Parathyroid adenoma (tissue), 2 donors: ENCODE measurements around the gene DHRS1.
A peak's percentile ranks its signal among the peaks of the same experiment; 100 is the strongest.

ENCODE experiments used
- H2AFZ ChIP-seq: fragments of 300-600 bp; sonication (generic); one replicate; pipeline ENCODE4 v1.7.0; 2017; ENCODE audit warnings: antibody characterized with exemption, mild to moderate bottlenecking
- H3K27ac ChIP-seq: fragments of 300-600 bp; sonication (generic); one replicate; pipeline ENCODE4 v1.7.0; 2017
- H3K27me3 ChIP-seq: fragments of 300-600 bp; sonication (generic); one replicate; pipeline ENCODE4 v1.7.0; 2017; ENCODE audit warnings: low read length; ENCODE audit not compliant: control insufficient read depth, insufficient read depth
- H3K36me3 ChIP-seq: fragments of 300-600 bp; sonication (generic); one replicate; pipeline ENCODE4 v1.7.0; 2017; ENCODE audit warnings: low read length; ENCODE audit not compliant: control insufficient read depth, insufficient read depth
- H3K4me1 ChIP-seq: fragments of 300-600 bp; sonication (generic); one replicate; pipeline ENCODE4 v1.7.0; 2017; ENCODE audit warnings: control low read depth
- H3K4me2 ChIP-seq: fragments of 300-600 bp; sonication (generic); one replicate; pipeline ENCODE4 v1.7.0; 2017; ENCODE audit warnings: low read length
- H3K4me3 ChIP-seq: fragments of 300-600 bp; sonication (generic); one replicate; pipeline ENCODE4 v1.7.0; 2017; ENCODE audit warnings: low read depth, low read length
- H3K79me2 ChIP-seq: fragments of 300-600 bp; sonication (generic); one replicate; pipeline ENCODE4 v1.7.0; 2017; ENCODE audit warnings: control low read depth
- H3K9ac ChIP-seq: fragments of 300-600 bp; sonication (generic); one replicate; pipeline ENCODE4 v1.7.0; 2017; ENCODE audit warnings: mild to moderate bottlenecking
- H3K9me3 ChIP-seq: fragments of 300-600 bp; sonication (generic); one replicate; pipeline ENCODE4 v1.7.0; 2017; ENCODE audit warnings: low read length; ENCODE audit not compliant: control insufficient read depth
- CTCF ChIP-seq: fragments of 300-600 bp; sonication (generic); IDR thresholded peaks from one replicate; pipeline ENCODE4 v1.7.0; 2017; ENCODE audit warnings: antibody characterized with exemption, mild to moderate bottlenecking
- donor health status: primary hyperparathyroidism.

Gene DHRS1

GRCh38 chr14:24304019-24304387 lies 4.4 kb upstream of the DHRS1 start:
- no peak overlapping the region for H3K27ac ChIP-seq
- no peak overlapping the region for H3K4me2 ChIP-seq
- H3K4me3 ChIP-seq: no peak overlapping the region
- no peak overlapping the region for H3K9ac ChIP-seq
- no peaks in the 10 kb centered on the region for H3K27me3 ChIP-seq
- no peaks in the 10 kb centered on the region for H3K36me3 ChIP-seq
- no peak for TF ChIP-seq CTCF
- H3K9me3 ChIP-seq: no peaks in the 10 kb centered on the region
- peaks cover 6% of the 10 kb centered on the region for H3K4me1 ChIP-seq
- no peak overlapping the region for H2AFZ ChIP-seq
- peaks cover 1% of the 10 kb centered on the region for H3K79me2 ChIP-seq

- H3K4me2 ChIP-seq: peak overlapping the region; percentile 94
- no peaks in the 10 kb centered on the region for H3K27me3 ChIP-seq
- H3K4me3 ChIP-seq: peak overlapping the region; percentile 85
- H3K9ac ChIP-seq: no peak overlapping the region
- H3K9me3 ChIP-seq: no peaks in the 10 kb centered on the region
- peaks cover 8% of the 10 kb centered on the region for H3K4me1 ChIP-seq
- H3K27ac ChIP-seq: no peak overlapping the region
- no peak for TF ChIP-seq CTCF
- peak overlapping the region; percentile 88 for H2AFZ ChIP-seq
- H3K79me2 ChIP-seq: peaks cover 8% of the 10 kb centered on the region
- H3K36me3 ChIP-seq: no peaks in the 10 kb centered on the region
Measured at GRCh38 chr14:24300326-24300980, 873 bp upstream of the DHRS1 start.

GRCh38 chr14:24298892-24299254 lies 707 bp downstream of the DHRS1 start:
- peak overlapping the region; percentile 70 for H3K27ac ChIP-seq
- no peak for TF ChIP-seq CTCF
- H3K4me1 ChIP-seq: peaks cover 8% of the 10 kb centered on the region

GRCh38 chr14:24297190-24297964 lies 2.2 kb downstream of the DHRS1 start:
- Histone ChIP-seq H3K9me3 (no peaks in the 10 kb centered on the region), H3K4me2 (no peak overlapping the region), H3K27ac (no peak overlapping the region), H3K9ac (no peak overlapping the region), H3K36me3 (no peaks in the 10 kb centered on the region), H3K79me2 (peaks cover 8% of the 10 kb centered on the region), H3K4me3 (no peak overlapping the region), H3K27me3 (no peaks in the 10 kb centered on the region), H2AFZ (no peak overlapping the region), H3K4me1 (peaks cover 8% of the 10 kb centered on the region)
- TF ChIP-seq CTCF: peak; percentile 48

More at GRCh38 chr14:24298892-24299254, 707 bp downstream of the DHRS1 start:
- peaks cover 8% of the 10 kb centered on the region for H3K79me2 ChIP-seq
- H2AFZ ChIP-seq: peak overlapping the region; percentile 88
- H3K9ac ChIP-seq: peak overlapping the region; percentile 41
- no peaks in the 10 kb centered on the region for H3K27me3 ChIP-seq
- peak overlapping the region; percentile 85 for H3K4me3 ChIP-seq
- H3K4me2 ChIP-seq: peak overlapping the region; percentile 94
- no peaks in the 10 kb centered on the region for H3K9me3 ChIP-seq
- H3K36me3 ChIP-seq: no peaks in the 10 kb centered on the region
